Brain microvascular endothelial cell (primary cell): ENCODE measurements around the gene PNCK.
"Not testable (repeated sequence)": the region's sequence is repeated elsewhere in the genome, so short reads cannot be mapped to it uniquely, and the experiment has no call there.

Source experiments
- DNase-seq: peaks from one replicate; pipeline ENCODE4 v3.0.0-alpha.2; 2020
- H3K27ac ChIP-seq: fragments of 250-450 bp; sonication (Bioruptor Pico); 2 replicates; pipeline ENCODE4 v1.5.1; 2020; ENCODE audit warnings: mild to moderate bottlenecking, moderate library complexity
- H3K27me3 ChIP-seq: fragments of 250-450 bp; sonication (Bioruptor Pico); replicated peaks from 2 replicates; pipeline ENCODE4 v1.5.1; 2020; ENCODE audit warnings: mild to moderate bottlenecking
- H3K36me3 ChIP-seq: fragments of 250-450 bp; sonication (Bioruptor Pico); replicated peaks from 2 replicates; pipeline ENCODE4 v1.5.1; 2020; ENCODE audit warnings: mild to moderate bottlenecking
- H3K4me3 ChIP-seq: 2 replicates; pipeline ENCODE4 v1.5.1; 2011; ENCODE audit warnings: low read depth, mild to moderate bottlenecking, control low read depth, low read length, moderate library complexity
- CTCF ChIP-seq: IDR thresholded peaks from 2 replicates; pipeline ENCODE4 v1.5.1; 2011; ENCODE audit warnings: low read depth, mild to moderate bottlenecking, moderate library complexity, low read length, control low read depth, inconsistent platforms; ENCODE audit errors: missing control alignments
- in situ Hi-C: cut with HindIII; loops from 2 replicates; pipeline ENCODE4 v1.10.0; 2017; ENCODE audit warnings: low sequenced_read_pairs, low pct_ligation_motif_present

PNCK gene

GRCh38 chrX:153687121-153688039 lies 13.8 kb upstream of the PNCK start, which contains the start of gene SLC6A8:
Gene SLC6A8, plus strand, starts transcription at chrX:153687926. Its CDS starts 649 bp downstream, at chrX:153688575.
- peak; percentile 19 for DNase-seq
- H3K36me3 ChIP-seq, result no peaks in the 10 kb centered on the region
- no peaks in the 10 kb centered on the region for H3K27me3 ChIP-seq
- in situ Hi-C loops, result no loop called here
- H3K4me3 ChIP-seq, result peak within 1 kb of the TSS; percentile 34
- TF ChIP-seq CTCF, result peak; percentile 42
- H3K27ac ChIP-seq, result no peak within 1 kb of the TSS

GRCh38 chrX:153686711-153687110 lies 13.1 kb upstream of the PNCK start:
- Histone ChIP-seq H3K4me3 (no peak overlapping the region), H3K27me3 (no peaks in the 10 kb centered on the region), H3K36me3 (no peaks in the 10 kb centered on the region), H3K27ac (no peak overlapping the region)
- no peak for TF ChIP-seq CTCF
- in situ Hi-C loops, result no loop called here
- DNase-seq, result no peak

- H3K27me3 ChIP-seq, result no peaks in the 10 kb centered on the region
- DNase-seq, result no peak
- H3K36me3 ChIP-seq, result no peaks in the 10 kb centered on the region
- no peak overlapping the region for H3K27ac ChIP-seq
- in situ Hi-C loops, result no loop called here
- TF ChIP-seq CTCF, result no peak
- H3K4me3 ChIP-seq, result no peak overlapping the region
These were observed 12.4 kb upstream of the PNCK start for GRCh38 chrX:153685751-153686696.

- TF ChIP-seq CTCF, result no peak
- in situ Hi-C loops, result no loop called here
- DNase-seq, result no peak
These were observed 11.5 kb upstream of the PNCK start for GRCh38 chrX:153685156-153685536.

GRCh38 chrX:153684467-153685155 lies 11.0 kb upstream of the PNCK start:
- no peak overlapping the region for H3K27ac ChIP-seq
- in situ Hi-C loops, result no loop called here
- no peaks in the 10 kb centered on the region for H3K27me3 ChIP-seq
- DNase-seq, result no peak
- H3K4me3 ChIP-seq, result no peak overlapping the region
- TF ChIP-seq CTCF, result no peak
- H3K36me3 ChIP-seq, result no peaks in the 10 kb centered on the region

More at GRCh38 chrX:153685156-153685536, 11.5 kb upstream of the PNCK start:
- H3K27me3 ChIP-seq, result no peaks in the 10 kb centered on the region
- no peak overlapping the region for H3K4me3 ChIP-seq
- no peaks in the 10 kb centered on the region for H3K36me3 ChIP-seq
- no peak overlapping the region for H3K27ac ChIP-seq

DNA sequence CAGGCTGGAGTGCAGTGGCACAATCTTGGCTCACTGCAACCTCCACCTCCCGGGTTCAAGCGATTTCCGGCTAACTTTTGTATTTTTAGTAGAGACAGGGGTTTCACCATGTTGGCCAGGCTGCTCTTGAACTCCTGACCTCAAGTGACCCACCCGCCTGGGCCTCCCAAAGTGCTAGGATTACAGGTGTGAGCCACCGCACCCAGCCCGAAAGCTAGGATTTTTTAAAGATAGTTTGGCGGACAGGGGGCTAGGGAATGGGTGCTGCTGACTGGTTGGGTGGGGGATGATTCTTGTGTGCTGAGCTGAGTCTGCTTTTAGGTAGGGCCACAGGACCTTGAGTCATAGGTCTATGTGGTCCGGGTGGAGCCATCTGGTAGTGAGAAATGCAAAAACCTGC lies 9.9 kb upstream of the PNCK start:
- H3K36me3 ChIP-seq, DNase-seq, in situ Hi-C loops, H3K27ac ChIP-seq, H3K27me3 ChIP-seq, H3K4me3 ChIP-seq: not testable (repeated sequence)
